Neural cell (in vitro differentiated cells): ENCODE data around the gene CLDN6.

Experiments used
- EP300 ChIP-seq: fragments of 450-650 bp; conservative IDR thresholded peaks from 2 replicates; pipeline ENCODE4 v1.6.1; 2014; ENCODE audit warnings: antibody characterized with exemption, mild to moderate bottlenecking, moderate library complexity; ENCODE audit not compliant: poor library complexity, severe bottlenecking
- EZH2 ChIP-seq: fragments of 200-600, 300-800 bp; shearing (Covaris generic), sonication (generic); IDR thresholded peaks from 2 replicates; pipeline ENCODE4 v1.6.1; 2014; ENCODE audit warnings: antibody characterized with exemption, low read length, borderline replicate concordance, mild to moderate bottlenecking; ENCODE audit not compliant: insufficient read depth, poor library complexity, severe bottlenecking
- POLR2AphosphoS5 ChIP-seq: IDR thresholded peaks from 2 replicates; pipeline ENCODE4 v1.6.1; 2012
- RAD21 ChIP-seq: fragments of 450-650 bp; conservative IDR thresholded peaks from 2 replicates; pipeline ENCODE4 v1.6.1; 2014; ENCODE audit warnings: antibody characterized with exemption, mild to moderate bottlenecking, moderate library complexity
- SMC3 ChIP-seq: fragments of 450-650 bp; conservative IDR thresholded peaks from 2 replicates; pipeline ENCODE4 v1.6.1; 2014; ENCODE audit warnings: antibody characterized with exemption, mild to moderate bottlenecking, moderate library complexity; ENCODE audit not compliant: poor library complexity
- TAF1 ChIP-seq: IDR thresholded peaks from 2 replicates; pipeline ENCODE4 v1.6.1; 2012; ENCODE audit warnings: low read depth
- TF ChIP-seq, protein P1 (sequence below): fragments of 450-650 bp; IDR thresholded peaks from 2 replicates; pipeline ENCODE4 v1.5.1; 2014; ENCODE audit warnings: antibody characterized with exemption, mild to moderate bottlenecking, moderate library complexity; ENCODE audit not compliant: poor library complexity, severe bottlenecking
- TF ChIP-seq, protein P2 (sequence below): IDR thresholded peaks from 2 replicates; pipeline ENCODE4 v1.6.1; 2012; ENCODE audit warnings: borderline replicate concordance

DNA sequence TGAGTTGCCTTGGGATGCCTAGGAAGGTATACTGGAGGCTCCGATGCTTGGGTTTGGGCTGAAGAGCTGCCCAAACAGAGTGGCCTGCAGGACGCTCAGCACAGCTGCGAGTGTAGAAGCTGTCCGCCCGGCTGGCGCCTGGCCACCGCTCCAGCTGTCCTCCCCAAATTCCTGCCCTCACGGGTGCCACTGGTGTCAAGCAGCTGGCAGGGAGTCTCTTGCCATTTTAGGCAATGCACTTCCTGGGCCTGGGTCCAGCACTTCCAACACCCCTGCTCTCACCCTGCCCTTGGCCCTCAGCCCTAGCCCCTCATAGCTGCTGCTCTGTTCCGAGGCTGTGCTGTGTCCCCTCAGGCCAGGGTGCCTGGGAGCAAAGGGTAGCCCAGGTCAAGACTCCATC, 32.5 kb downstream of the CLDN6 start:
- TF ChIP-seq, protein P1, sequence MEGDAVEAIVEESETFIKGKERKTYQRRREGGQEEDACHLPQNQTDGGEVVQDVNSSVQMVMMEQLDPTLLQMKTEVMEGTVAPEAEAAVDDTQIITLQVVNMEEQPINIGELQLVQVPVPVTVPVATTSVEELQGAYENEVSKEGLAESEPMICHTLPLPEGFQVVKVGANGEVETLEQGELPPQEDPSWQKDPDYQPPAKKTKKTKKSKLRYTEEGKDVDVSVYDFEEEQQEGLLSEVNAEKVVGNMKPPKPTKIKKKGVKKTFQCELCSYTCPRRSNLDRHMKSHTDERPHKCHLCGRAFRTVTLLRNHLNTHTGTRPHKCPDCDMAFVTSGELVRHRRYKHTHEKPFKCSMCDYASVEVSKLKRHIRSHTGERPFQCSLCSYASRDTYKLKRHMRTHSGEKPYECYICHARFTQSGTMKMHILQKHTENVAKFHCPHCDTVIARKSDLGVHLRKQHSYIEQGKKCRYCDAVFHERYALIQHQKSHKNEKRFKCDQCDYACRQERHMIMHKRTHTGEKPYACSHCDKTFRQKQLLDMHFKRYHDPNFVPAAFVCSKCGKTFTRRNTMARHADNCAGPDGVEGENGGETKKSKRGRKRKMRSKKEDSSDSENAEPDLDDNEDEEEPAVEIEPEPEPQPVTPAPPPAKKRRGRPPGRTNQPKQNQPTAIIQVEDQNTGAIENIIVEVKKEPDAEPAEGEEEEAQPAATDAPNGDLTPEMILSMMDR: no peak
- TF ChIP-seq POLR2AphosphoS5: no peak
- no peak for TF ChIP-seq TAF1
- no peak for TF ChIP-seq EZH2
- TF ChIP-seq EP300: no peak
- TF ChIP-seq, protein P2, sequence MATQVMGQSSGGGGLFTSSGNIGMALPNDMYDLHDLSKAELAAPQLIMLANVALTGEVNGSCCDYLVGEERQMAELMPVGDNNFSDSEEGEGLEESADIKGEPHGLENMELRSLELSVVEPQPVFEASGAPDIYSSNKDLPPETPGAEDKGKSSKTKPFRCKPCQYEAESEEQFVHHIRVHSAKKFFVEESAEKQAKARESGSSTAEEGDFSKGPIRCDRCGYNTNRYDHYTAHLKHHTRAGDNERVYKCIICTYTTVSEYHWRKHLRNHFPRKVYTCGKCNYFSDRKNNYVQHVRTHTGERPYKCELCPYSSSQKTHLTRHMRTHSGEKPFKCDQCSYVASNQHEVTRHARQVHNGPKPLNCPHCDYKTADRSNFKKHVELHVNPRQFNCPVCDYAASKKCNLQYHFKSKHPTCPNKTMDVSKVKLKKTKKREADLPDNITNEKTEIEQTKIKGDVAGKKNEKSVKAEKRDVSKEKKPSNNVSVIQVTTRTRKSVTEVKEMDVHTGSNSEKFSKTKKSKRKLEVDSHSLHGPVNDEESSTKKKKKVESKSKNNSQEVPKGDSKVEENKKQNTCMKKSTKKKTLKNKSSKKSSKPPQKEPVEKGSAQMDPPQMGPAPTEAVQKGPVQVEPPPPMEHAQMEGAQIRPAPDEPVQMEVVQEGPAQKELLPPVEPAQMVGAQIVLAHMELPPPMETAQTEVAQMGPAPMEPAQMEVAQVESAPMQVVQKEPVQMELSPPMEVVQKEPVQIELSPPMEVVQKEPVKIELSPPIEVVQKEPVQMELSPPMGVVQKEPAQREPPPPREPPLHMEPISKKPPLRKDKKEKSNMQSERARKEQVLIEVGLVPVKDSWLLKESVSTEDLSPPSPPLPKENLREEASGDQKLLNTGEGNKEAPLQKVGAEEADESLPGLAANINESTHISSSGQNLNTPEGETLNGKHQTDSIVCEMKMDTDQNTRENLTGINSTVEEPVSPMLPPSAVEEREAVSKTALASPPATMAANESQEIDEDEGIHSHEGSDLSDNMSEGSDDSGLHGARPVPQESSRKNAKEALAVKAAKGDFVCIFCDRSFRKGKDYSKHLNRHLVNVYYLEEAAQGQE: no peak
- TF ChIP-seq SMC3: no peak
- TF ChIP-seq RAD21: no peak
